ENCODE data around the gene SOX6.

The SOX6 gene

GRCh38 chr11:16028419-16028818, 327.9 kb downstream of the SOX6 start:
- no peak for FAIRE-seq

- no peak for FAIRE-seq
Measured at GRCh38 chr11:16027621-16028020, 328.7 kb downstream of the SOX6 start.

- FAIRE-seq = no peak
Measured at GRCh38 chr11:16026849-16027248, 329.5 kb downstream of the SOX6 start.

GRCh38 chr11:16018931-16019330, 337.4 kb downstream of the SOX6 start:
- FAIRE-seq = no peak

- no peak for FAIRE-seq
Measured at GRCh38 chr11:16016468-16016829, 339.9 kb downstream of the SOX6 start.

- no peak for FAIRE-seq
Measured at GRCh38 chr11:16015741-16016467, 340.4 kb downstream of the SOX6 start.

- FAIRE-seq = no peak
Measured at GRCh38 chr11:16013649-16014275, 342.6 kb downstream of the SOX6 start.

GRCh38 chr11:16013242-16013641, 343.1 kb downstream of the SOX6 start:
- no peak for FAIRE-seq

GRCh38 chr11:16012125-16012751, 344.1 kb downstream of the SOX6 start:
- no peak for FAIRE-seq

- no peak for FAIRE-seq
Measured at GRCh38 chr11:16011396-16011795, 344.9 kb downstream of the SOX6 start.

GRCh38 chr11:16009021-16009420, 347.3 kb downstream of the SOX6 start:
- FAIRE-seq = no peak

- FAIRE-seq = no peak
Measured at GRCh38 chr11:16007514-16007913, 348.8 kb downstream of the SOX6 start.

- FAIRE-seq = no peak
Measured at GRCh38 chr11:16002942-16003341, 353.4 kb downstream of the SOX6 start.

- no peak for FAIRE-seq
Measured at GRCh38 chr11:16001899-16002426, 354.4 kb downstream of the SOX6 start.

- FAIRE-seq = no peak
Measured at GRCh38 chr11:16001044-16001568, 355.2 kb downstream of the SOX6 start.

- no peak for FAIRE-seq
Measured at GRCh38 chr11:16000065-16000464, 356.3 kb downstream of the SOX6 start.

- no peak for FAIRE-seq
Measured at GRCh38 chr11:15993345-15993744, 363.0 kb downstream of the SOX6 start.

GRCh38 chr11:15991215-15991614, 365.1 kb downstream of the SOX6 start:
- no peak for FAIRE-seq

- FAIRE-seq = no peak
Measured at GRCh38 chr11:15989685-15990084, 366.7 kb downstream of the SOX6 start.

GRCh38 chr11:15988693-15989231, 367.6 kb downstream of the SOX6 start:
- FAIRE-seq = no peak

- FAIRE-seq = no peak
Measured at GRCh38 chr11:15988016-15988550, 368.3 kb downstream of the SOX6 start.

GRCh38 chr11:15987046-15987445, 369.3 kb downstream of the SOX6 start:
- no peak for FAIRE-seq

GRCh38 chr11:15985860-15986139, 370.5 kb downstream of the SOX6 start:
- FAIRE-seq = no peak
